ENCODE results near the gene TPTE.
"Not testable (repeated sequence)": the region's sequence is repeated elsewhere in the genome, so short reads cannot be mapped to it uniquely, and the experiment has no call there.

DNA sequence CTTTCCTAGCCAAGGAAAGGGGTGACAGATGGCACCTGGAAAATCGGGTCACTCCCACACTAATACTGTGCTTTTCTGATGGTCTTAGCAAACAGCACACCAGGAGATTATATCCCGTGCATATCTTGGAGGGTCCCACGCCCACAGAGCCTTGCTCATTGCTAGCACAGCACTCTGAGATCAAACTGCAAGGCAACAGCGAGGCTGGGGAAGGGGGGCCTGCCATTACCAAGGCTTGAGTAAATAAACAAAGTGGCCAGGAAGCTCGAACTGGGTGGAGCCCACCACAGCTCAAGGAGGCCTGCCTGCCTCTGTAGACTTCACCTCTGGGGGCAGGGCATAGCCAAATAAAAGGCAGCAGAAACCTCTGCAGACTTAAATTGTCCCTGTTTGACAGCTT, 109.9 kb downstream of the TPTE start:
- TF ChIP-seq ZNF274 (IDR thresholded peaks at IDR 0.05; ENCODE audit: low read depth, low read length); YY1 (IDR thresholded peaks at IDR 0.05; ENCODE audit: insufficient read depth, insufficient read length); SUZ12 (IDR thresholded peaks at IDR 0.05; ENCODE audit: extremely low read depth, insufficient read depth, insufficient read length): not testable (repeated sequence)

Measured in NT2/D1 (cell line).